Stromal cell of bone marrow (primary cell): ENCODE results near the gene FGD4.

ENCODE experiments used
- DNase-seq: peaks from one replicate; pipeline ENCODE4 v3.0.0-alpha.2; 2012; ENCODE audit warnings: low read depth

FGD4 gene

DNA sequence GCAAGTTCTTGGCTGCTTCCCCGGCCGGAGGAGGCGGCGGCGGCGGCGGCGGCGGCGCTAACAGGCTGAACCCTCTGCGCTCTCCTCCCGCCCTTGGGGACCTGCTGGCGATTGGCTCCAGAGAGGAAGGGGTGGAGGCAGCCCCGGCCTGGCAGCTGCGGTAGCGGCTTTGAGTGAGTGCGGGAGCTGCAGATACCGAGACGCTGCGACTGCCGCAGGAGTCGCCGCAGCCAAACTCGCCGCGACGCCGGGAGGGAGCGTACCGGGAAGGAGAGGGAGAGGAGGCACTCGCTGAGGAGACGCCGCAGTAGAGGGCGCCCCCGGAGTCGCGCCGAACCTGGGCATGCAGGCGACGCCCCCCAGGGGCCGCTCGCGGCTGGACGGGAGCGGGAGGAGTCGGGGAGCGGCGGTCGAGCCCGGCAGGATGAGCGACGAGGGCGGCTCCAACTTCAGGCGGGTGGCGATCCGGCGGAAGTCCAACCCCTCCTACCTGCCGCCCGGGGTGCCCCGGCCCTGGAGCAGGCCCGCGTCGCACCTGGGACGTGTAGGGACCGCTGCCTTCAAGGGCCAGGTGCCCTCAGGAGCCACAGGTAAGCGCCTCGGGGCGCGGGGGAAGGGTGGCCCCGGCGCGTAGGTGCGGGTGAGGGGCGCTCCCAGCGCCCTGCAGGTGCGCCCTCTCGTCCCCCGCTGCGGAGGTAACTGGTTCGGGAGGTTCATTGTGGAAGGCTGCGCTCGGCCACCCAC, at the start of gene FGD4:
FGD4 (plus strand) TSS at position 189 of the 744 bp plus-strand sequence.
- DNase-seq = peak; percentile 40

DNA sequence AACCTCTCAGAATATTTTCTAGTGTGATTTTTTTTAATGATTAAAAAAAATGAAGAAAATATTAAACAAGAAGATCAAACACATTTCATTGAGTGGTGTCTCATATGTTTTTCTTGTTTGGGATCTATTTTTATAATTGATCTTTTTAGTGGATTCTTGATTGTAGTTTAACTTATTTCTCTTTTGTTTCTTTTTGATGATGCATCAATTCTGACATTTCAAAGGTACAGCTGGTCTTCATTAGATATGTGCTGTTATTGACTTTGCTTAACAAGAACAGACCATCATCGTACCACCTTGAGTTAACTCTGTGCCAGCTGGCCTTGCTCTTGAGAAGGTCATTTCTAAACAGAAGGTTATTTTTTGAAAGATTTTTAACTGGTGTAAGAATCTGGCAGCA, 45.8 kb upstream of the FGD4 start:
- no peak for DNase-seq

DNA sequence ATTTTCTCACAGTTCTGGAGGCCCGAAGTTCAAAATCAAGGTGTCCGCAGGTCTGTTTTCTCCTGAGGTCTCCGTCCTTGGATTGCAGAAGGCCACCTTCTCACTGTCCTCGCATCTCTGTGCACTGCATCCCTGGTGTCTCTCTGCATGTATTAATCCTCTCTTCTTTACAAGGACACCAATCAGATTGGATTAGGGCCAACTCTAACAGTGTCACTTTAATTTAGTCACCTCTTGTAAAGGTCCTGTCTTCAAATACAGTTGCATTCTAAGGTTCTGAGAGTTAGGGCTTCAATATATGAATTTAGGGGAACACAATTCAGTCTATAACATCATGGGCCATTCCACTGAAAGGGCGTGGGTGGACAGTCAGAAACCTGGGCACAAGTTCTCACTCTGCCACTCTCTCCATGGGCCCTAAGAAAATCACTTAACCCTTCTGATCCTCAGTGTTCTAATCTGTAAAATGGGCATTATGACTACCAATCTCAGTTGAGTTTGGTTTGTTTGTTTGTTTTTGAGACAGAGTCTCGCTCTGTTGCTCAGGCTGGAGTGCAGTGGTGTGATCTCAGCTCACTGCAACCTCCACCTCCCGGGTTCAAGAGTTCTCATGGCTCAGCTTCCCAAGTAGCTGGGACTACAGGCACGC, 41.6 kb upstream of the FGD4 start:
- no peak for DNase-seq

DNA sequence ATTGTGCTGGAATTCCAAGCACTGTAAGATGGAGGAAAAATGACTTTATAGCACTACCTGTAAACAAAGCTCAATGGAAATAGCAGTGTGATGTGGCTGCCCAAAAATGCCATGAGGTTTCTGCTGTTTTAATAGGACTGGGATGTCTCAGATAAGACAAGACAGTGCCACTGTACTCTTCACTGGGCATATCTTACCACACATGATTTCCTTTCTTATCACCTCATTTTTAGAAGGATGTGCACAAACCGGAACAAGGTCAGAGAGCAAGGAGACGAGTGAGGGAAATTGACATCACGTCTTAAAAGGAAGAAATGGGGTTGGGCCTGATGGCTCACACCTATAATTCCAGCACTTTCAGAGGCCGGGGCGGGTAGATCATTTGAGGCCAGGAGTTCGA, 38.4 kb upstream of the FGD4 start:
- DNase-seq = no peak

DNA sequence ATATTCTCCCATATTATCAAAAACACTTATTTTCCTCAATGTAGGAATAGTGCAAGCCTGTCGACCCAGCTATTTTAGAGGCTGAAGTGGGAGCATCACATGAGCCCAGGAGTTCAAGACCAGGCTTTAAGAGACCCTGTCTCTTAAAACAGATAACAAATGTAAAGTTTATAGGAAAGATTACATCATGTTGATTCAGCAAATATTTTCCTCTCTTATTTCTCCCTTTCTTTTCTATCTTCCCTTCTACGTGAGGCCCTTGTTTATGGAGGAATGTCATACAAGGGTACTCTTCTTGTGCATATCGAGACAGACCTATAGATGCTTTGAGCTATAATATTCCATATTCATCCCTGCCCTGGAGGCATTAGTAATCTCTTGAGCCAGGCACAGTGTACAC, 36.5 kb upstream of the FGD4 start:
- DNase-seq = no peak

DNA sequence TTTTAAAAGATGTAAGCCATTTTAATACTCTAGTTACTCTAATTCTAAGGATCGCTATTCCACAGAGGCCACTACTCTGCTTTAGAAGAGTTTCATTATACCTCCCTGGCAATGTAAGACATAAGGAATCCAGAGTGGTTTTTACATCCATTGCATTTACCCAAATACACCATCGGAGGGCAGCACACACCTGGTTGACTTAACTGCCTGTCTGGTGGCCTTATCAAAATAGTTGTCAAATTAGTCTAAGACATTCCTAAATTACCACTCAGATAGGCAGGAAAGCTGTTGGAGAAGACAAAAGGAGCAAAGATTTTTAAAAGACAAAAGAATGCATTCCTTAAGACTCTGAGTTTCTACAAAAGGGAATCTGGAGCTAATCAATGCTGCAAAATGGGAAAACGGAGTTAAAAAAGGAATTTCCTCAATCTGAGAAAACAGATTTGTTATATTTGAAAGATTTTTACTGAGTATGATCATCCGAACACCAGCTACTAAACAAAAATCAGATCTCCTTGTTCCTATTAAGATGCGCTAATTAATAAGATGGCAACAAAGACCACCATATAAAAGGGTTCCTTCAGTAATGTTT, 33.8 kb upstream of the FGD4 start:
- peak; percentile 43 for DNase-seq

DNA sequence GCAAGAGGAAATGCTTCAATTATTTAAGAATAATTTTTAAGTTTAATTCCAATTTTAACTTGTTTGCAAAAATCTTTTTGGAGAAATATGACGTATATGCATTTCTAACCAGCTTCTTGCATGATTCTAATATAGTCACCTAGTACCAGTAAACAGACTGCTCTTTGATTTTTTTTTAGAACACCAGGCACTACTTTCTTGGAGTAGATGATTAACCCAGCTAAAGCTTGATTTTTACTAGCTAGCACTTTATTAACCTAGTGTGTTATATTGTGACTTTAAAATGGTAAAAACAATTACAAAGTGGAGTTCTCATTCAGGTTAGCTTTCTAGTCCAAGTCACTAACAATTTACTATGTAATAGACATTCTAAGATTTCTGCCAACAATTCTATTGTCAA, 32.6 kb upstream of the FGD4 start:
- no peak for DNase-seq

DNA sequence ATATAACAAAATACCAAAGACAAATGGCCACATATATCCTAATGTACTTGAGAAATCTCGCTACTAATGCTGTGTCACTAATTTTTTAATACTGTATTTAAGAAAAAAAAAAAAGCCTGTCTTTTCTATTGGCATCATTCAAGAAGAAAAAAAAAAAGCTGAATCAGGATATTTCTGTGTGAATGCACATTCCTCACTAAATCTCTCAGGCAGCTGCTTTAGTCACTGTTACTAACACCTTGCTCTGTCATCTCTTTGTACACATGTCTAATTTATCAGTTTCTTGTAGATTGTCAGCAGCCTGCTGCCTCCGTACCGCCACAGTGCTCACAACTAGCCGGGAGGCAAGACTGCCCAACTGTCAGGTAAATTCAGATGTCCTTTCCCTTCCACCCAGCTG, 32.0 kb upstream of the FGD4 start:
- no peak for DNase-seq

DNA sequence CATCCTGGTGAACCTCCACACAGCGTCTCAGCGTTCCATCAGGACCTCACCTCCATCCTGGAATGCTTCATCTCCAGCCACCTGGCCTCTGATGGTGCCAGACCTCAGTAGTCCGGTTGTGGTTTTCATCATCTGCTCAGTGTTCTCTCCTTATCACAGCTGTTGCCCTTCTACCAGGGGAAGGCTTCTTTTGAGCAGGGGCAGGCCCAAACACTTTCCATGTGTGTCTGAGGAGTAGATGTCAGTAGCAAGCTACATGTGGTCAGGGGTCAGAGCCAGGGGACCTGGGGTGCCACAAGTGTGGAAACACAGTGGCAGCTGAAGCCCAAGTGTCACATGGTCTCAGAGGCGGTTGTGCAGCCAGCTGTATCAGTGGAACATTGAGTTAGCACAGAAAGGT, 30.2 kb upstream of the FGD4 start:
- no peak for DNase-seq

DNA sequence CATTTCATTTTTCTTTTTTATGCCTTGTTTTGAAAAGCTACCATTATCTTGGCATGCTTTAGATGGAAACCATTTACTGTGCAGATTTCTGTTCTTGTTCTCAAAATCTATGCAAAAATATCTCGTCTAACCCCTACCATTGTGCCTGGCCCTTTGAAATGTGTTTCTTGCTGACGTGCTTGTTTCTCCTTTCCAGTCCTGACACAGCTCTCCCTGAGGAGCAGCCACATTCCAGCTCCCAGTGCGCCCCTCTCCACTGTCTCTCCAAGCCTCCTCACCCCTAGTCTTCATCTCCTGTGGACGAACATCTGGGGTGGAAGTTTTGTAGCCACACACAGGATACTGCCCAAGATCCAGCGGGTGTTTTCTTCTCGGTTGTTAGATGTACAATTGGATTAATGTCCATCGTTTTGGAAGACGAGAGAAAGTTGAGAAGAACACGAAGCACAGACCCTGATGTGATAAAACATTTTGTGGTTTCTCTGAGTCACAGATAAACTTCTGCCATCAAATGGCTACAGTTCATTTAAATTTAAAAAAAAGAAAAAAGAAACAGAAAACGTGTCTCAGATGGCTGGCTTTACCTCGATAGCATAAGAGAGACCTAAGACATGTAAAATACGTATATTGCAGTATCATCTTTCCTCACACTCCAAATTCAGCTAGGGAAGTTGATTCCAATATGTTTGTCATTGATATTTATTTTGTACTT, 21.9 kb upstream of the FGD4 start:
- DNase-seq = no peak

DNA sequence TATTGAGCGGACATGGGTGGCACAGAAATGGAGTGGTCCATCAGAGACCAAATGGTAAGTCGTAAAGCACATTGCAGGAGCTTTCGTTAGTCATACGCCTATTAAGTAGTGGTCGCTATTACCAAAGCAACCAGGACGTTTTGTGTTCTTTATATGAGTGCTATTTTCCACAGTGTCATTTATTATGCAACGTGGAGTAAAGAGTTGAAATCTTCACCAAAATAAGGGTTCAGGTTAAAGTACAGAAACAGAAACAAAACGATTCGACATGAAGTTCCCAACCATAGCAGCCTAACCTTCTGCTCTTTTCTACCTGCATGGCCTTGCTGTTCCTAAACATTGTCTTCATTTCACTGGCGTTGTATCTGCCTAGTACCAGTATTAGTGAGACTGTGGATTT, 20.1 kb upstream of the FGD4 start:
- DNase-seq = no peak

DNA sequence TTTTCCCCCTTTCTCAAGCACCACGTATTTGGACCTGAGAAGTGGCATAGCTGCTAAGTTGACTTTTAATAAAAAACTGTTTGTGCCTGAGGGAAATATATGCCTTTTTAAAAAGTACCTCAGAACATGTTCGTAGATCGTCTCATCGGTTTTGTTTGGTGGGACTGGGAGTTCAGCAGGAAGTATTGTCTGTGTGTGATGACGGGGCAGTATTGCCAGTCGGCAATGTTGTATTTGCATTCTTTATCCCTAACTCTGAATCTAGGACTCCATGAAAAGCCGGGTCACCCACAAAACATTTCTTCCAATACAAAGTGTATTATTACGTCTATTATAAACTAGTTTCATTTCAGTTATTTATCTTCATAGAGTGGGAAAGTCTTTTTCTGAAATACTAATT, 19.7 kb upstream of the FGD4 start:
- no peak for DNase-seq

DNA sequence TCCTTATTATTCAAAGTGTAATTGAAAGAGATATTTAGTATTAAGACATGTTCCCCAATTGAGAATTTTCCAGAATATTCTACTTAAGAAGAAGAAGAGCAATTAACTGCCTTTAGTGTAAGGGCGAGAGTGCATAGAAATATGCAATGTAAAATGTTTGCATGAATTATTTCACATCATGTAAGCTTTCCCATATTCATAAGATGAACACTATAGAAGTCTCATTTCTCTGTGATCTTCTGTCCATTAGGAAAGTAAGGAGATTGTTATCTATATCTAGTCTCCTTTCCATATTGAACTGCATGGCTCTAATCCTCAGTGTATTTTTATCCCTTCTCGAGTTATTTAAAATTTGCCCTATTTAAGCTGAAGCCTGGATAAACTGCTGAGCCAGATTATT, 17.1 kb upstream of the FGD4 start:
- DNase-seq = no peak

DNA sequence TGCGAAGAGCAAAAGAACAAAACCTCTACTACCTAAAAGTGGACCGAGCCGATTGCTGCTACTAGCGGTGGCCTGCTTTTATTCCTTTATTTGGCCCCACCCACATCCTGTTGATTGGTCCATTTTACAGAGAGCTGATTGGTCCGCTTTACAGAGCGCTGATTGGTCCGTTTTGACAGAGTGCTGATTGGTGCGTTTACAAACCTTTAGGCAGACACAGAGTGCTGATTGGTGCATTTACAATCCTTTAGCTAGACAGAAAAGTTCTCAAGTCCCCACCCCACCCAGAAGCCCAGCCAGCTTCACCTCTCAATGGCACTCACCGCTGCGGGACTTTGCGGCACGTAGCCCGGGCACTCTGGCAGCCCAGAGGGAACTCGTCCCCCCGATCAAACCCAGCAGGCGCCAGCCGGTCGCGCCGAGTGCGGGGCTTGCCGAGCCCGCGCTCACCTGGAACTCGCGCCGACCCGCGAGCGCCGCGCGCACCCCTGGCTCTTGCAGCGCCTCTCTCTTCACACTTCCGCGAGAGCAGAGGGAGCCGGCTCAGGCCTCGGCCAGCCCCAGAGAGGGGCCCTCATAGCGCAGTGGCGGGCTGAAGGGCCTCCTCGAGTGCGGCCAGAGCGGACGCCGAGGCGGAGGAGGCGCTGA, 8.7 kb upstream of the FGD4 start:
- no peak for DNase-seq

DNA sequence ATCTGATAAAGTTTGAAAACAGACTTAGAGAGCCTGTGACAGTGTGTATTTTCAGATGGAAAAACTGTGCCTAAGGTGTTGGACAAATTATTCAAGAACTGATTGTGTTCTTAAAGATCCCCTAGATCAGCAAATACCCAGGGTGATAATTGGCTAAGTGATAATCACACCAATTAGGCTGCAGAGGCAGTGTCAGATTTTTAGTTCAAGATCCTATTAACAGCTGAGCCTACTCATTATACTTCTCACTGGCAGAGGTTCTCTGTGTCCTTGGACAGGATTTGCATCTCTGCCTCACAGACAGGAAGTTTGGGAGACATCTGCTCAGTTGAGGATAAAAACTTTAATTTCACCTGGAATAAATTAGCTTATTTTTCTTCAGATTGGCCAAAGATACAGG, 4.3 kb upstream of the FGD4 start:
- no peak for DNase-seq

DNA sequence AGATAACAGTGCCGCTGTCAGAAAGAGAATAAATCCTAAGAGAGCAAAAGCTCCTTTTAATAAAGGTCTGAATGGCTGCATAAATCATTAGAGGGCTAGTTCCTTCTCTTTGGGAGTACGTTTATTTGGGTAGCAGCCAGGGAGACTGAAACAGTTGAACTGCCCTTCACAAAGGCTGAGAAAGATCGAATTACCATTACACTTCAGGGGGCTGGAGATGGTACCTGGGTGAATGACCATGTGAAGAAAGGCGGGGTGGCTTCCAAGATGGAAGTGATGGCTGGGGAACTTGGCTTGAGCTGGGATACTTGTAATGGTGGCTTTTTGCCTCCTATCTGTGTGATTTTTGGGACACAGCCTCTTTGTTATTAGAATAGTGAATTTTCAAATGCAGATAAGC, 1.7 kb upstream of the FGD4 start:
- no peak for DNase-seq

DNA sequence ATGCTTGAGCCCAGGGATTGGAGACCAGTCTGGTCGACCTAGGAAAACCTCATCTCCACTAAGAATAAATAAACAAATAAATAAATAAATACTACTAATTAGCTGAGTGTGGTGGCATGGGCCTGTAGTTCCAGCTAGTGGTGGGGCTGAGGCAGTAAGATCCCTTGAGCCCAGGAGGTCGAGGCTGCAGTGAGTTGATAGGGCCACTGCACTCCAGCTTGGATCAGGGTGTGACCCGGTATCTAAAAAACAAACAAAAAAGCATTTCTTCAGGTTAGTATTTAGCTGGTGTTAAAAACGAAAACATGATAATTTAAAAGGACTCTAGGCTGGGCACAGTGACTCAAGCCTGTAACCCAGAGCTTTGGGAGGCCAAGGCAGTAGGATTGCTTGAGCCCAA, 1.2 kb upstream of the FGD4 start:
- DNase-seq = no peak

DNA sequence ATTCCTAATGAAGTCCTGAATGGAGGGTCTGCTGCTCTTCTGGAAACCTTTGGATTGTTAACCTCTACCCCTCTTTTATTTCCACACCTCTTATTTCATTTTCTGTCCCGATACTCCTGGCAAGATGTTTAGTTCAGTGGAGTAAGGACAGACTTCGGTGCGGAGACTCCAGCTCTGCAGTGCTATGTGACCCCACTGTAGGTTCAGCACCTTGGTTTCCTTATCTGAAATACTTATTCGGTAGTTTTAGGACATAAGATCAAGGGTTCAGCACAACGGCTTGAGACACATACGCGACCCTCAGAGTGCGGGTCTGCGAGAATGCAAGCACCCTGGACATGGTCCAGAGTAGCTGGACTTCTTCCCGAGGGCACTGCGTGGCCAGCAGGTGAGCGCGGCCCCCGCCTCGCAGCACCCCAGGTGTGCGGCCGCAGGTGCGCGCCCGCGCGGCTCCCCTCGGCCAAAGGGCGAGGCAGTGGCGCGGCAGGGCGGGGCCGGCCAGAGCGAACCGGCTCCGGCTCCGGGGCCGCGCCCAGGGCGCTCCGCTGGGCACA, 465 bp upstream of the FGD4 start:
- DNase-seq = no peak

DNA sequence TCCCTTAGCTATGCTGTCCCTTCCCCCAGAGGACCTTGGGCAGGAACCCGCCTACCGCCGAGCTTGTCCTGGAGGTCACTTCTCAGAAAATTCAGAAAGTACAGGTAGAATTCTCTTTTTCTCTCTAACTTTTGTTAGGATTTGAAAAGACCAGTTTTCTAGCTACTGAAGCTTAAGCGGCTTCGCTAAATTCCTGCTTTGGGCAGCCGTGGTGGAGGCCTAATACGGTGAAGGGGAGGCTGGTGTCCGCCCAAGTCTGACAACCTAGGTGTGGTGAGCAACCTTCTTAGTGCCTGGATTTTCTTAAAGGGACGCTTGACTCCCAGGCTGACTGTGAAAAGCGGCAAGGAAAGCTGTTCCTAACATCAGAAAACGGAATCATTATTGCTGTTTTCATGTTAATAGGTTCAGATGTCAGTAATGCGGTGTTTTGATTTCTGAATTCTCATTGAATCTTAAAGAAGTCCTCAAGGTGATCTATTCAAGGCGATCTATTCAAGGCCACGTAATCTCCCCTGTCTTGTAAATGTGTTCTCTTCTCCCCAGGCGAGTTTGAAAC, 835 bp downstream of the FGD4 start:
- no peak for DNase-seq

DNA sequence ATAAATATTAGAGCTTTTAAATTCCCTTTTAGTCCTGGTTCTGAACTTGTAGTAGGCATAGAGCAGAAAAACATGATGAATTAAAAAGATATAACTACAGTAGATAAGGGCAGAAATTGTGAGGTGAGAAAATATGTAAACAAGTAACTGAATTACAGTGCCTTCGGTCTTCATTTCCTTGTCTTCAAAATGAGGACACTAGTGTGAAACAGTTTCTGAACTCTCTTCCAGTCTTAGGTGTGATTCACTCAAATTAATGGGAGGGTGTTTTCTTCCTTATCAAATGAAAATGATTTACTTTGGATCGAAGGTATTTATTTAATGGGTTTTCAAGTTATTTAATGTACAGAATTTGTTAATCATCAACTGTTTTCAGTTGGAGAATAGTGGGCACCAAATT, 1.5 kb downstream of the FGD4 start:
- no peak for DNase-seq

DNA sequence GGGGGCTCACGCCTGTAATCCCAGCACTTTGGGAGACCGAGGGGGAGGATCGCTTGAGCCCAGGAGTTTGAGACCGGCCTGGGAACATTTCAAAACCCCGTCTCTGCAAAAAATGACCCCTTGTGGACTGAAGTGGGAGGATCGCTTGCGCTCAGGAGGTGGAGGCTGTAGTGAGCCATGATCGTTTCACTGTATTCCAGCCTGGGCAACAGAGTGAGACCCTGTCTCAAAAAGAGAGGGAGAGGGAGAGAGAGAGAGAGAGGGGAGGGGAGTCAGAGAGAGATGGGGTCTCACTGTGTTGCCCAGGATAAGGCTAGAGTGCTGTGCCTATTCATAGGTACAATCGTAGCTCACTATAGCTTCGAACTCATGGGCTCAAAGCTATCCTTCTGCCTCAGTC, 2.8 kb downstream of the FGD4 start:
- no peak for DNase-seq

DNA sequence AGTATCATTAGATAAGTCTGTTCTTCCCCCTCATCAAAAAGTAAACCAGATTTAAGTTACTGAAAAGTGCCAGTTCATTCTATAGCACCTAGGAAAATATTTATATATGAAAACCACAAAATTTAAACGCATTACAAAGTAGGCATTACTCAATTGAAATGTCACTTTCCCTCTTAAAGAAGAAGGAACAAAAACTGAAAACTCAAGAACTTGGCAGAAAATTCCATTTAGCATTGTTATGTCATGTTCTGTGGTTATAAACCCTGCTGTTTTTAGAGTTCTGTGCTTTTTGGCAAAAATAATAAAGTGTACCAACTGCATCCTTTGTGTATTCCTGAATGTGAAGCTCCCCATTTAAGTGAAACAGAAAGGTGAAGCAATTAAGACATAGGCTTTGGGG, 3.6 kb downstream of the FGD4 start:
- no peak for DNase-seq
